Measurements from ENCODE around the gene MAP6.

- TF ChIP-seq CTCF (IDR thresholded peaks at IDR 0.05) (no peak), POLR2A (IDR thresholded peaks at IDR 0.05) (no peak)
These were observed 9.9 kb upstream of the MAP6 start for GRCh38 chr11:75678620-75679259.
